GM21447 (cell line): ENCODE data around the gene SLC25A52.
"Not testable (repeated sequence)": the region's sequence is repeated elsewhere in the genome, so short reads cannot be mapped to it uniquely, and the experiment has no call there.

Source experiments
- ATAC-seq: cut with Tn5 transposase; IDR thresholded peaks from one replicate; pipeline ENCODE4 v1.9.1; 2021; ENCODE audit not compliant: unreplicated experiment

SLC25A52 gene

GRCh38 chr18:31741097-31741735 is 19.5 kb downstream of the SLC25A52 start:
- ATAC-seq = no peak

GRCh38 chr18:31740180-31740579 is 20.5 kb downstream of the SLC25A52 start:
- no peak for ATAC-seq

GRCh38 chr18:31739651-31740050 is 21.0 kb downstream of the SLC25A52 start:
- ATAC-seq = no peak

- no peak for ATAC-seq
Observed at GRCh38 chr18:31738460-31739407, 21.9 kb downstream of the SLC25A52 start.

- ATAC-seq = no peak
Observed at GRCh38 chr18:31736630-31737029, 24.1 kb downstream of the SLC25A52 start.

GRCh38 chr18:31731628-31732027 is 29.1 kb downstream of the SLC25A52 start:
- ATAC-seq = no peak

- not testable (repeated sequence) for ATAC-seq
Observed at GRCh38 chr18:31729196-31729595, 31.5 kb downstream of the SLC25A52 start.

GRCh38 chr18:31723990-31724711 is 36.5 kb downstream of the SLC25A52 start:
- ATAC-seq = no peak

GRCh38 chr18:31723639-31723989 is 37.1 kb downstream of the SLC25A52 start:
- no peak for ATAC-seq

- ATAC-seq = peak; percentile 94
Observed at GRCh38 chr18:31722369-31722957, 38.2 kb downstream of the SLC25A52 start.

- ATAC-seq = no peak
Observed at GRCh38 chr18:31721601-31722000, 39.1 kb downstream of the SLC25A52 start.

- no peak for ATAC-seq
Observed at GRCh38 chr18:31720867-31721266, 39.8 kb downstream of the SLC25A52 start.

GRCh38 chr18:31719363-31720006 is 41.2 kb downstream of the SLC25A52 start:
- no peak for ATAC-seq

GRCh38 chr18:31718386-31718785 is 42.3 kb downstream of the SLC25A52 start:
- ATAC-seq = no peak

- no peak for ATAC-seq
Observed at GRCh38 chr18:31716362-31716761, 44.3 kb downstream of the SLC25A52 start.

GRCh38 chr18:31711365-31712172 is 49.1 kb downstream of the SLC25A52 start:
- no peak for ATAC-seq

GRCh38 chr18:31710826-31711225 is 49.9 kb downstream of the SLC25A52 start:
- no peak for ATAC-seq
